GM19463 (cell line): Measurements from ENCODE around the gene DEK.
"Not testable (repeated sequence)": the region's sequence is repeated elsewhere in the genome, so short reads cannot be mapped to it uniquely, and the experiment has no call there.

Source experiments
- ATAC-seq: cut with Tn5 transposase; IDR thresholded peaks from one replicate; pipeline ENCODE4 v1.9.1; 2021; ENCODE audit warnings: mild to moderate bottlenecking, moderate library complexity; ENCODE audit not compliant: unreplicated experiment

Gene DEK

DNA sequence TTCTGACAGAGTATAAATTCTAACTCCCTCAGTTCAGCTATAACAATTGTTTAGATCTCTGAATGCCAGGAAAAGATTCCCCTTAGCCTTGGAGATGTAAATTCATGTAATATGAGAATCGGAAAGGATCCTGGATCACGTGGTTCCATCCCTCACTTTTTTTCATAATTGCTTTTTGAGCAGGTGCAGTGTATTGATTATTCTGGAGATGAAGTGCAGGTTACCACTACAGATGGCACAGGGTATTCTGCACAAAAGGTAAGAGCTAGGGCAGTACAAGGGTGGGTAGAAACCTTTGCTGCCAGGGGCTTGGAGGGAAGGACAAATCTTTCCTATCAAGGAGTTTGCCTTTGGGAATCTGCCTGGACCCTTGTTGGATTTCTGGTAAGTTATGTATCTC is 56.4 kb downstream of the DEK start:
- no peak for ATAC-seq

DNA sequence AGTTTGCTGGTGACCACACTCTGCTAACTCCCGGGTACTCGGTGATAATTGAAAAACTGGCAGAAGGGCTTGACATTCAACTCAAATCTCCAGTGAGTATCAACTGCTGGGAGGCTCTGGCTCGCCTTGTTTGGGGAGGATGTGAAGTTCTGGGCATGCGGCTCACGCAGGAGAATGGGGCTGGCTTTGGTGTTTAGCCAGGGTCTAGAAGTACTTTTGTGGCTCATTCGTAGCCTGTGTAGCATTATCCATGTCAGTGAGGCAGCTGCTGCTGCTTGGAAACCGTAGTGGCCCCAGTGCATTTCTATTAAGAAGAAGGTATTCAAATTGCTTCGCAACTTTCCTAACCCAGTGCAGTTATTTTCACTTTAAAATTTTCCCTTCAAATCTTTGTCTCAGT is 56.9 kb downstream of the DEK start:
- no peak for ATAC-seq

DNA sequence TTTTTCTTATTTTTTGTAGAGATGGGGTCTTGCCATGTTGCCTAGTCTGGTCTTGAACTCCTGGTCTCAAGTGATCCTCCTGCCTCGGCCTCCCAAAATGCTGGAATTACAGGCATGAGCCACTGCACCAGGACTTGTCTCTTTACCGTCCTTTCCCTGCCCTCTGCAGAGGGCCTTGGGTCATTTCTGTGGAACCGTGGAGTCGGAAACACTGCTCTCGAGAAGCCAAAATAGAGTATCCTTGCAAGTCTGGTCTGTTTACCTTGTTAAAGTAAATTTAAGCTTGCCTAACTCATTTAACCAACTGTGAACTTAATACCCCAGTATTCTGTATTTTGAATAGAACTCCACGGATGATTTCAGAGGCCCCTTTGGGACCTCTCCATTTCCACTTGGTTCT is 57.7 kb downstream of the DEK start:
- ATAC-seq = no peak

DNA sequence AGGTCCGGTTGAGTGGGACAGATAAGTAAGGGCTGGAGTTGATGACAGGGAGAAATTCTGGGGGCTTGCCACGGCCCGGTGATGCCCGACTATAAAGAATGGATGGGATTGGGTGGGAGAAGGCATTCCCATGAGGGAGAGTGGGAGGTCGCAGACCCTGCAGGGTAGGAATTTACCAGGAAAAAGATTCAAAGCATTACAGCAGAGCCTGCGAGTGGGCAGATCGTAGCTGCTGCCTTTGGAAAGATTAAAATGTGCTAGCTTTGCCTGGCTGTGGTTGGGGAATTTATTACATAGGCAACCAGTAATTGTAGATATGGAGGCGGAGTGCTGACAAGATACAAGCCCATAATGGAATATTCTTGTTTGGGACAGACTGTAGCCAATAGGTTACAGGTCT is 59.6 kb downstream of the DEK start:
- ATAC-seq = no peak

DNA sequence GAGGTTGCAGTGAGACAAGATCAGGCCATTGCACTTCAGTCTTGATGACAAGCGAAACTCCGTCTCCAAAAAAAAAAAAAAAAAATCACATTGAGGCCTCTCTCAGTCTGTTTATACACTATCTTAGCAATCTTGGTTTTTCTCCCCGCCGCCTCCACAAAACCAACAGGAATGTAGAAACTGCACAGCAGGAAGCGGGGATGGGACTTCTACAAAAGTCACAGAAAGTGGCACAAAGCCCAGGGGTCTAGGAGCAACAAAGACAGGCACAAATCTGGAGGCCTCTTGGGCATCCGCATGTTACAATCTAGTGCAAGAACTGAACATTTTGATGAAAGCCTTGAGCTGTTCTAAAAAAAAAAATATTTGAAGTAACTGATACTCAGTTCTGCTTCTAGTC is 60.5 kb downstream of the DEK start:
- no peak for ATAC-seq

DNA sequence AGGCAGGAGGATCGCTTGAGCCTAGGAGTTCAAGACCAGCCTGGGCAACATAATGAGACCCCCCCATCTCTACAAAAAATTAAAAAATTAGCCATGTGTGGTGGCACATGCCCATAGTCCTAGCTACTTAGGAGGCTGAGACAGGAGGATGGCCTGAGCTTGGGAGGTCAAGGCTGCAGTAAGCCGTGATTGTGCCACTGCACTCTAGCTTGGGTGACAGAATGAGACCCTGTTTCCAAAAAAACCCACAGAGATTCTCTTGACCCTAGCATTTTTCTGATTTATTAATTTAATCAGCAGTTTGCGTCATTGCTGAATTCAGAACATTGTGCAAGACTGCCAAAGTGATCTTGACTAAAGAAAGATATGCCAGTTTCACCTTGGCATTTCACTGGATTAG is 72.3 kb downstream of the DEK start:
- no peak for ATAC-seq

DNA sequence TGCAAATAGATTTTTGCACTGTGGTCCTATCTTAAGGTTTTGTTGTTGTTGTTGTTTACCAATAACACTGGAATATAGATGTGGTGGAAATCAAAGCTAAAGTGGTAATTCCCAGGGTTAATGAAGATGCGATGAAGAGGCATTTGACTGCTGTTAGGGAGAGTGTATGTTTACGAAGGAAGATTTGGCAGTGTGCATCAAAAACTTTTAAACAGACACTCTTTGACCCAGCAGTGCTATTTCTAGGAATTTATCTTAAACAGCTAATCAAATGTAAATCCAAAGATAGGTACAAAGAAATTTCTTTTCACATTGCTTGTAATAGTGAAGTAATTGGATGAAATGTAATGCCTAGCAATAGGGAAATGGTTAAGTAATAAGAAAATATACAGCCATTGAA is 75.1 kb downstream of the DEK start:
- no peak for ATAC-seq

DNA sequence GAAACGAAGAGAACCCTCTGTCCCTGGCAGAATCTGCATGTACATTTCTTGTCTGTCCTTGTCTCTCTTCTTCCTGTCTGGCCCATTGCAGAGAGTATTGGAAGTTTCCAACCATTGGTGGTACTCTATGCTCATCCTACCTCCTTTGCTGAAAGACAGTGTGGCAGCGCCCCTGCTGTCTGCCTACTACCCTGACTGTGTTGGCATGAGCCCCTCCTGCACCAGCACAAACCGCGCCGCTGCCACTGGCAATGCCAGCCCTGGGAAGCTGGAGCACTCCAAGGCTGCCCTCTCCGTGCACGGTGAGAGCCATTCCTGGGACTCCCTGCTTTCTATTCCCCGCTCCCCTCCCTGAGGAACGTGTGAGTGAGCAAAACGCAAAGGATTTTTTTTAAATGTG is 76.6 kb downstream of the DEK start:
- ATAC-seq = no peak

DNA sequence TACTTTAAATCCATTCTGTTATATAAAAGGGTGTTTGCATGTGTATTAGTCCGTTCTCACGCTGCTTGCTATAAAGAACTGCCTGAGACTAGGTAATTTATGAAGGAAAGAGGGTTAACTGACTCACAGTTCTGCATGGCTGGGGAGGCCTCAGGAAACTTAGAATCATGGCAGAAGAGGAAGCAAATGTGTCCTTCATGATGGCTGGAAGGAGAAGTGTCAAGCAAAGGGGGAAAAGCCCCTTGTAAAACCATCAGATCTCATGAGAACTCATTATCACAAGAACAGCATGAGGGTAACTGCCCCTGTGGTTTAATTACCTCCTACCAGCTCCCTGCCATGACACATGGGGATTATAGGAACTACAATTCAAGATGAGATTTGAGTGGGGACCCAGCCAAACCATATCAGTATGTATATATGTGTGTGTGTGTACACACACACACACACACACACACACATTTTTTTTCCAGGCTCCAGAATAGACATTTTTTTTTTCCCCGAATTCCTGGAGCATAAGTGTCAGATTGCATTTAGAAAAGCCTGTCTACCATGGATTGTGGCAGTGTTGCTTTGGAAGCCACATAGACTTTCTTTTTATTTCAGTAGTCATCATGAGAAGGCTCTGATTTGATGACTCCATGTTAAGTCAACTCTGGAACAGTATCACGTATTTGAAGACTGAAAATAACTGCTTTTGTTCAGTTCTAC is 77.6 kb downstream of the DEK start:
- ATAC-seq = no peak

DNA sequence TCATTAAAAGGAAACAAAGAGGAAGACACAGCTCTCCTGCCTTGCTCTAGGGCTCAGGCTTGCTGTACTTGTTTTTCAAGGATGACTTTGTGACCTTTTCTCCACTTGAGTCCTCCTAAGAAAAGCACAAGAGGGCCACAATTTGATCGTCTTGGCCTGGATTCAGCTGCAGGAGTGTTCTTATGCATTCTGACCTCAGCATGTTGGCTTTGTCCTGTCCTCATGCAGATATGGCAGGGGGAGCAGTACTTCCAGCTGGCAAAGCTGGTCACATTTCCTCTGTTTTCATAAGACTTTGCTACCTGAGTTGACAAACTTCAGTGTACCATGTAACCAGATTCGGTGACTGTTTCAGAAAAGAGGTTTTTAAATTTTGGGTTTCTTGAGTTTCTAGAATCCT is 78.3 kb downstream of the DEK start:
- ATAC-seq = no peak

DNA sequence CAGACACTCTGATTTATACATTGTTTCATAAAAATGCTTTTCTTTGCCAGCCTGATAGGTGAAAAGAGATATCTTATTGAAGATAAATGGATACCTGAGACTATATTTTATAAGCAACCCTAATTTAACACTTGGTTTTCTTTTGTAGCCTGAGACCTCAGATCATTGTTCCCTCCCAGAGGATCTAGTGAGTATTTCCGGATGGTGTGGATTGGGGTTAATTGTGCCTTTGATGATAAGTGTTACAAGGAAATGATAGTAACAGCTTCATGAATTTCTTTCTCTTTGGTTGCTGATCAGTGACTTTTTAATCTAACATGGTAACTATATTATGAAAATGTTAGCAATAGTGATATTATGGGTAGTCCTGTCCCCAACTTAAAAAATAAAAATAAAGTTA is 78.7 kb downstream of the DEK start:
- ATAC-seq = no peak

DNA sequence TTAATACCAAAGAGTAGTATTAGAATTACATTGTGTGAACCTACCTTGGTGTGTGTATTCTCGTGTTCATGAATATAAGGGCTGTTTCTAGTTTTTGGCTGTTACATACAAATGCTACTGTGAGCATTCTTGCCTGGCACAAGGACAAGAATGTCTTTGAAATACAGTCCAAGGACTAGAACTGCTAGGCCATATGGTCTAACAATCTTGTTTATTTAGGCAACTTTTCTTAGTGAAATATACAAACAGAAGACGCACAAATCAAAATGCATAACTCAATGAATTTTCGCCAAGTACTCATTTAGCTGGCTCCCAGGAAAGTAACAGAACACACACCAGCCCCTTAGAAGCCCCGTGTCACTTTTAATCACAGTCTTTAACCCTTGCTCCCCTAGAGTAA is 80.6 kb downstream of the DEK start:
- ATAC-seq = no peak

DNA sequence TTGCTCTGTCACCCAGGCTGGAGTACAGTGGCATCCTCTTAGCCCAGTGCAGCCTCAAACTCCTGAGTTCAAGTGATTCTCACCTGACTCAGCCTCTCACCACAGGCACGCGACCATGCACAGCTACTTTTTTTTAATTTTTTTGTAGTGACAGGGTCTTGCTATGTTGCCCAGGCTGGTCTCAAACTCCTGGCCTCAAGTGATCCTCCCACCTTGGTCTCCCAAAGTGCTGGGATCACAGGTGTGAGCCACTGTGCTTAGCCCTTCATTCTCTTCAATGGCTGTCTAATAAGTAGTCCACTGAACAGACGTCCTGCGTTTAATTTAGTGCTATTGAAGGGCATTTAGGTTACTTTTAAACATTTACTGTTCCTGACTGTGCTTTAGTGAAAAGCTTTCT is 81.8 kb downstream of the DEK start:
- ATAC-seq = no peak

DNA sequence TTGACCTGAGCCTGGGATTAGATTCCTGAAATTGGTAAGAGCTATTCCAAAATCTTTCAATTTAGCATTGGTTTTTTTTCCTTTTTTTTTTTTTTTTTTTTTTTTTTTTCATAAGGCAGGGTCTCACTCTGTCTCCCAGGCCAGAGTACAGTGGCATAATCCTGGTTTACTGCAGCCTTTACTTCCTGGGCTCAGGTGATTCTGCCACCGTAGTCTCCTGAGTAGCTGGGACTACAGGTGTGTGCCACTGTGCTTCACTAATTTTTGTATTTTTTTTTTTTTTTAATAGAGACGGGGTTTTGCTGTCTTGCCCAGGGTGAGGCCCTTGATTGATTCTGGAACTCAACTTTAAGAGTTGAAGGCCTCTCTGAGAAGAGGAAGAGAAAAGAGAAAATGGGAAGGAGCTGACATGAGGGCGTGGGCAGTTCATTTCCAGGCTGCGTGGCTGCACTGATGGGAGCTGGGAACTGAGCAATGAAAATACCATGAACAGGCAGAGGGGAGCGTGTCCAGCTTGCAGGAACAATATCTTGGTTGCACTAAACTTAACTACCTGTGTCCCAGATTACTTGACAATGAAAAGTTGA is 84.5 kb downstream of the DEK start:
- no peak for ATAC-seq

DNA sequence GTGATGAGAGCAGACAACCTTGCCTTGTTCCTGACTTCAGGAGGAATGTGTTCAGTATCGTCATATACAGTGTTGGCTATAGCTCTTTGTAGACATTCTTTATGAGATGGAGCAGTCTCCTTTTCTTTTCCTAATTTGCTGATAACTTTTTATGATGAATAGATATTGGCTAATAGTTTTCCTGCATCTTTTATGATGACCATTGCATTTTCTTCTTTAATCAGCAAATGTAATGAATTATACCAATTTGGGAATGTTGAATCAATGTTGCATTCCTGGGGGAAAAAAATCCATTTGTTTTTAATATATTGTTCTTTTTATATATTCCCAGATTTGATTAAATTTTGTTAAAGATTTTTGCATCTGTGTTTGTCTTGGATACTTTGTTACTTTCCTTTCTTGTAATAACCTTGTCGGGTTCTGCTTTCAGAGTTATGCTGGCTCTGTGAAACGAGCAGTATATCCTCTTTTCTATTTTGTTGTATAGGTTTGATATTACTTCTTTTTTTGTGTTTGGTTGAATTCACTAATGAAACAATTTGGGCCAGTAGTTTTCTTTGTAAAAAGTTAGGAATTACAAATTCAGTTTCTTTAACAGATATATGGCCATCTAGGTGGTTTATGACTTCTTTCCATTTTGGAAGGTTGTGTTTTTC is 85.2 kb downstream of the DEK start:
- no peak for ATAC-seq

DNA sequence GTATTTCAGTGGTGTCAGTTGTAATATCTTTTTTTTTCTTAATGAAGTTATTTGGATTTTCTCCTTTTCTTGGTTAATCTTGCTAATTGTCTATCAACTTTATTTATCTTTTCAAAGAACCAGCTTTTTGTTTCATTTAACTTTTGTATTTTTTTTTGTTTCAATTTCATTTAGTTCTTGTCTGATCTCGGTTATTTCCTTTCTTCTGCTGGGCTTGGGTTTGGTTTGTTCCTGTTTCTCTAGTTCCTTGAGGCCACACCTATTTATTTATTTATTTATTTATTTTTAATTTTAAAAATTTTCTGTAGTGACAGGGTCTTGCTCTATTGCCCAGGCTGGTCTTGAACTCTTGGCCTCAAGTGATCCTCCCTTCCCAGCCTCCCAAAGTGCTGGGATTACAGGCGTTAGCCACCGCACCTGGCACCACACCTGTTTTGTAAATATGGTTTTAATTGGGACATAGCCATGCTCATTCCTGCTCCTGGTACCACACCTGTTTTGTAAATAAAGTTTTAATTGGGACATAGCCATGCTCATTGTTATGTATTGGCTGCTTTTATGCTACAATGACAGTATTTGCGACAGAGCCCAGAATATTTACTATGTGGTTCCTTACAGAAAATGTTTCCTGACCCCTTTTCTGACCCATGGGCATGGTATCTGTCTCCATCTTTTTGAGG is 86.9 kb downstream of the DEK start:
- ATAC-seq = no peak

DNA sequence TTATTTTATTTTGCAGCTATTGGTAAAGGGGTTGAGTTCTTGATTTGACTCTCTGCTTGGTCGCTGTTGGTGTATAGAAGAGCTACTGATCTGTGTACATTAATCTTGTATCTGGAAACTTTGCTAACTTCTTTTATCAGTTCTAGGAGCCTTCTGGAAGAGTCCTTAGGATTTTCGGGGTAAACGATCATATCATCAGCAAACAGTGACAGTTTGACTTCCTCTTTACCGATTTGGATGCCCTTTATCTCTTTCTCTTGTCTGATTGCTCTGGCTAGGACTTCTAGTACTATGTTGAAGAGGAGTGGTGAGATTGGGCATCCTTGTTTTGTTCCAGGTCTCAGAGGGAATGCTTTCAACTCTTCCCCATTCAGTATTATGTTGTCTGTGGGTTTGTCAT is 88.1 kb downstream of the DEK start:
- ATAC-seq = not testable (repeated sequence)
